GM20431 (cell line): ENCODE data around the gene FAP.

Source experiments
- in situ Hi-C: fragments of 300-500 bp; cut with MseI, MboI; formaldehyde crosslinking; loops from one replicate; pipeline ENCODE4 v1.15.0; 2020; ENCODE audit warnings: low sequenced_read_pairs; ENCODE audit not compliant: unreplicated experiment

FAP gene

DNA sequence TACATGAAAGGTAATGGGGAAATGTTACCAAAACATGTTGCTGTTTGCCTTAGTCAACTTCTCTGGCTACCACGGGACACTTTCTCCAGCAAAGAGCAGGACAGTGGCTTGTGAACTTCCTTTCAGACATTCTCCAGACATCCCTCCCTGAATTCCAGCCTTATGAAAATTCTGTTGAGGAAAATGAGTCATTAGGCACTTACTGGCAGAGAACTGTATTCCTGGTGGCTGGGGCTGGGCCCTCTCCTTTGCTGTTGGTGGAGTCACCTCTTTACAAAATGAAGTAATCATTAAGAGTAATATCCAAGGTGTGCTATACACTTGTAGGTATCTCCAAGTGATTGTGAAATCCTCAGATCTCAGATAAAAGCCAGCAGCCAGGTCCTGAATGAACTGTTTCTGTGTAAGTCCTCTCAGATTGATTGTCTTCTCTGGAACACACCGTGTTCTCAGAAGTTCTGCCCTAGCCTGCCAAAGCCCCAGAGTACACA, 1.3 kb upstream of the FAP start:
- in situ Hi-C loops = no loop called here

DNA sequence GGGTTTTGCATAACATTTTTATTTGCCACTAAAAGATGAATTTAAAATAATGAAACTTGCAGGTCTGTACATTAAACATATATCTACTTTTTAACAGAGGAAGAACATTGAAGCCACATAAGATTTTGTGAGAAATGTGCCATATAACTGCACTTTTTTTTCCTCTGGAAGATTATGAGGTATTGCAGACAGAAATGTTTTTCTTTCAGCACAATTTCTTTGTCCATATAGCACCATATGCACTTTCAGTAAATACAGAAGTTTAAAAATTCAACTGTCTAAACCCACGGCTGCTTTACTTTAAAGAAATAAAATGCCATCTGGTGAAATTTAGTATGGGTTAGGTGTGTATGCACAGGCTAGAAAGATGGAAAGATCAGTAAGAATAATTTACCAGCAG, 470 bp upstream of the FAP start:
- in situ Hi-C loops = no loop called here

DNA sequence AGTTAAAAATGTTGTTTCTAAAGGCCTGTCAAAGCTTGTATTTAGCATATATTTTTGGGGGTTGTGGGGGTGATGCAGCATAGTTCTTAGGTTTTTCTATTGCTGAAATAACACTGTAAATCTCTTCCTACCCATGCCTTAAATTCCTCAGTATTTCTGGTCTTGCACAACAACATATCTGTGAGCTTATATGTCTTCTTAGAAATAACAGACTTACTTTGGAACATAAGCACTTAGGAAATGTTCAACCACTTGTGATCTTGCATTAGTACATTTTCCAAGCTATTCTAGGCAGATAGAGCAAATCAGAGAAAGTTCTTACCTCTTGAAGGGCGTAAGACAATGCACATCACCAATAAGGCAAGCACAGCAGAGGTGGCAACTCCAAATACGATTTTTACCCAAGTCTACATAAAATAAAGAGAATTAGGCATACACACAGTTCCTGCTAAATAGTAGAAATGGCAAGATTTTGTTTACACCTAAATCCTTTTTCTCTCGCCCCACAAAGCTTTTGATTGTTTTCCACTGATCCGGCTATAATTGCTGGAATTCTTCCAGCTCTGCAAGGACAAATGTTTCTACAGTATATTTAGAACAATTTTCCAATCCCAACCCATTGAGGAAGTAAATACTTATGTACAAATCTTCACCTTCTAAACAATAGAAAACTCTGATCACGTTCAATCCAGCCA, 512 bp downstream of the FAP start:
- in situ Hi-C loops = no loop called here

DNA sequence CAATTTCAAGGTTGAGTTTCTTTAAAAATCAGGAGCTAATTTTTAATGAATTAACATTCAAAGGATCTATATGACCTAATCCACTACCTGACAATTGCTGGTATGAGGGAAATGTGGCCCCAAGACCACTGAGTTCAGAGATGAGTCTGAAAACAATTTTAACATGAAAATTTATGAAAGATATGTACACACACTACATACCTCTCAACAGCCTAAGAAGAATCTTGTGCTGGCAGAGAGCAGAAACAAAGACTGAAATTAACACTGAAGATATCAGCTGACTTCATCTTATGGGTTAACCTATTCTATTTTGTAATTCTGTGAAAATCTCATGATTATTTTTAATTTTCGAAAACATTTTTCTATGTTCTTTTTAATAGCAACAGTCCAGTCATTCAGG, 1.7 kb downstream of the FAP start:
- in situ Hi-C loops = no loop called here

DNA sequence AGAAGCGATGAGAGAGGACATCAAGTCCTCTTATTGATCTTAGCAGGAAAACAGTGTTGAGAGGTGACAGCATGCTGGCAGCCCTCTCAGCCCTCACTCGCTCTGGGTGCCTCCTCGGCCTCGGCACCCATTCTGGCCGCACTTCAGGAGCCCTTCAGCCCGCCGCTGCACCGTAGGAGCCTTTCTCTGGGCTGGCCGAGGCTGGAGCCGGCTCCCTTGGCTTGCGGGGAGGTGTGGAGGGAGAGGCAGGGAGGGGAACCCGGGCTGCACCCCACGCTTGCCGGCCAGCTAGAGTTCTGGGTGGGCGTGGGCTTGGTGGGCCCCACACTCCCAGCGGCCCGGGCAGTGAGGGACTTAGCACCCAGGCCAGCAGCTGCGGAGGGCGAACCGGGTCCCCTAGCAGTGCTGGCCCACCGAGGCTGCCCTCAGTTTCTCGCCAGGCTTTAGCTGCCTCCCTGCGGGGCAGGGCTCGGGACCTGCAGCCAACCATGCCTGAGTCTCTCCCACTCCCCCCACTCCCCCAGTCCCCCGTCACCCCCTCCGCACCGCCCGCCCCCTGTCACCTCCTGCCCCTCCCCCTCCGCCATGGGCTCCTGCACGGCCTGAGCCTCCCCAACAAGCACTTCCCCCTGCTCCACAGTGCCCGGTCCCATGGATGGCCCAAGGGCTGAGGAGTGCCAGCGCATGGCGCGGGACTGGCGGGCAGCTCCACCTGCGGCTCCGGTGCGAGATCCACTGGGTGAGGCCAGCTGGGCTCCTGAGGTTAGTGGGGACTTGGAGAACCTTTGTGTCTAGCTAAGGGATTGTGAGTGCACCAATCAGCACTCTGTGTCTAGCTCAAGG, 8.4 kb downstream of the FAP start:
- in situ Hi-C loops = no loop called here

DNA sequence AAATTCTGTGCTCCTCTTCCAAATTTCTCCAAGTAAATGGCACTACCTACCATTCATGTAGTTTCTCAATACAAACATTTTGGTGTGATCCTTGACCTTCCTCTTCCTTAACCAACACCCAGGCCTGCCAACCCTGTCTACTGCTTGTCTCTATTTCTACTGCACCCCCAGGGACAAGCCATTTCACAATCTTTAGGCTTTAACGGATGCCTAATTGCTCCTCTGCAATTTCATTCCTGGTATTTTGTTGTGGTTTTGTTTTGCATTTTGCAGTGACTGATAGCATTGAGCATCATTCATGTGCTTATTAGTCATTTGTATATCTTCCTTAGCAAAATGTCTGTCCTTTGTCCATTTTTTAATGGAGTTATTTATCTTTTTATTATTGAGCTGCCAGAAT, 10.0 kb downstream of the FAP start:
- in situ Hi-C loops = no loop called here

DNA sequence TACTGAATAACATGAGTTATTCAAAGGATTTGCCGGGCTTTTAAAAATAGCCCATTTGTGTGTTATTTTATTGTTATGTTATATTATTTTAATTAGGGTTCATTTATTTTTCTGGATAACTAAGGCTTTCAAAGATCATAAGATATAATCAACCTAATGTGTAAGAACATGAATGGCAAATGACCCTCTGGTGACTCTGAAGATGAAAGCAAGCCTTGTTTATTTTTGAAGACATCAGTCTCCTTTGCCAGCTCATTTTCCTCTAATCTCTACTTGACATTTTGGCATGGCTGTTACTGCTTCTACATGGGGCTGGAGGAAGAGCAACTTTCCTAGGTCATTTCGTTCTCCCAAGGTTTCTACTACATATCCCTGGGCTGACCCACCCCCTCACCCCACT, 10.6 kb downstream of the FAP start:
- in situ Hi-C loops = no loop called here

DNA sequence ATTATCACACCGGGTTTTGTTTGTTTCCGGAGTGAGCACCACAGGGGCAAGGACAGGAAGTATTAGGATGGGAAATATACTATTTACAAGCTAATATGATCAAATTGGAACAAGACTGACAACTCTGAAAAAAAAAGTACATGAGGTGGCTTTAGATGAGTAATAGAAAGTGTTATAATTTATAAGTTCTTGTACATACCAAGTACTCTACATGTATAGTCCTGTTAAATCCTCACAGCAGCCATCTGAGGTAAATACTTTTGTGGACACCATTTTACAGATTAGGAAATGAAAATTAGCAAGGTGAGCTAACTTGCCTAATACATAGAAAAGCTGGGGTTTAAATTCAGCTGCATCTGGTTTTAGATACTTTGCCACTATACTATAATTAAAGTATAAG, 11.2 kb downstream of the FAP start:
- in situ Hi-C loops = no loop called here

DNA sequence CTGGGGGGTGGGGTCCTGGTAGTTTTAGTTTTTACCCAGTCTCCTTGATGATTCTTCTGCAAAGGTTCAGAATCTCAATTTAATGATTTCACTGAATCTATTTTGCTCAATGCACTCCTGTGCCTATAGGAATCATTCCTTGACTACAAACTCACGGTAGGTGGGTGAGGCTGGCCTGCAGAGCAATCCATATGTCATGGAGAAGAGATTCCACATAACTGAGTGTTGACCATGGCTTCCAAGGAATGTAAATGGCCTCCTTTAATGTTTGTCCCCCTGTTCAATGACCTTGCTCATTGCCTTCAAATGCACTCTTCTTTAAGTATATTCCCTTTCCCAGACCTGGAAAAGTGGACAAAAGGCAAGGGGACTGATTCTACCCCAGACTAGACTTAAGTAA, 12.5 kb downstream of the FAP start:
- in situ Hi-C loops = no loop called here

DNA sequence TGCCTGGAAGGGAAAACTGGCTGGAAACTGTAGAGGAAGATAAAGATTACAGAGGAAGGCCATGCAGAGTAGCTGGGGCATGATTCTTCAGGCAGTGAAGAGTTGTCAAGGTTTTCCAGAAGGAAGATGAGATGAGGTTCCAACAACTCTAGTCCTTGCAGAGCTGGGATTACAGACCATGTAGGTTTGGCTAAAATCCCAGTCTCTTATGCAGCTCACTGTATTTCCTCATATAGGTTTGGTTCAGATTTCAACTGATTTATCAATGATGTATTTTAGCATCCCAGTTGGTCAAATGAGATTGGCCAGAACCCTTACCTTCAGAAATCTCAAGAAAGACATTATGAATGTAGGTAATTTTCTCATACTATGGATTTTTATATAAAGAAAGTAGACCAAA, 16.4 kb downstream of the FAP start:
- in situ Hi-C loops = no loop called here

DNA sequence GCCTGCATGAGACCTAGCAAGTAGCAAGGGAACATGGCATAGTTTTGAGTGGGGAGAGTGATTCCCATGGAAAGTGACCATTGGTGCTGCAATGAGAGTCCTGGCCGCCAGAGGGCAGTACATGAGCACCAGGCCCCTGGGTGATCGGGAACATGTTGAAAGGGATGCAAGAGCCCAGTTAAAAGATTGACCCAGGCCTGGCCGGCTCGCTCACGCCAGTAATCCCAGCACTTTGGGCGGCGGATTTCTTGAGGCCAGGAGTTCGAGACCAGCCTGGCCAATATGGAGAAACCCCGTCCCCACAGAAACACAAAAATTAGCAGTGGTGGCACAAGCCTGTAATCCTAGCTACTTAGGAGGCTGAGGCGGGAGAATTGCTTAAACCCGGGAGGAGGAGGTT, 22.2 kb downstream of the FAP start:
- in situ Hi-C loops = no loop called here

DNA sequence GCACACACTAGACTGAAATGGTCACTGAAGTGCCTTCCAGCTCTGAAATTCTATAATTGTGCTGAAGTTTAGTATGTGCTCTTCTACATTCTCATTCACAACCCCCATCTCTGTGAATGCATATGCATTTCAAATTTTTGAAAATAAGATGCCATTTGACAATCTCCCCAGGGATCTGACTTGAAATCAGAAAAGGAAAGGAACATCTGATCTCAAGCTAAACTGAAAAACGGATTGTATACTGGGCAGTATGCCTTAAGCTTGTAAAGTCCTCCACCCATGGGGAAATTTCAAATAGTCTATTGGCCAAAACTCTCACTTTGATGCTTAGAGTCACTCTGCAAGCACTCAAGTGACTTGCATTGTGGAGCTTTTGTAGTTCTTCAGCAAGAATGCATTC, 22.9 kb downstream of the FAP start:
- in situ Hi-C loops = no loop called here

DNA sequence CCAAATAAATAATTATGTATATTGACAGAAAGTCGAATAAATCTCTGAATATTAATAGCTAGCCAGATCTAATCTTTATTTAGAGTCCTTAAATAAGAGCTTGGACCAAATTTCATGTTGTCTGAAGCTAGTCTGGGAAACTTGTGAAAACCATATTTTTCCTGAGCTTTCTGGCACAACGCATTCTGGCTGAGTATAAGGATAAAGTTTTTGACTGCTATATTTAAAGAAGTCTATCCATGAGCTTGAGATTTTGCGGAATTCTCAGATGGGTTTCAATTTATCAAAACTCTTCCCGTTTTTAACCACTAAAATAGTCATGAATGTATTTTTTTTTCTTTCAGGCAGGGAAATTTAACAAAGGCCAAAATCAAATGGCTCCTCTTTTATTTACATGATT, 23.8 kb downstream of the FAP start:
- in situ Hi-C loops = no loop called here

DNA sequence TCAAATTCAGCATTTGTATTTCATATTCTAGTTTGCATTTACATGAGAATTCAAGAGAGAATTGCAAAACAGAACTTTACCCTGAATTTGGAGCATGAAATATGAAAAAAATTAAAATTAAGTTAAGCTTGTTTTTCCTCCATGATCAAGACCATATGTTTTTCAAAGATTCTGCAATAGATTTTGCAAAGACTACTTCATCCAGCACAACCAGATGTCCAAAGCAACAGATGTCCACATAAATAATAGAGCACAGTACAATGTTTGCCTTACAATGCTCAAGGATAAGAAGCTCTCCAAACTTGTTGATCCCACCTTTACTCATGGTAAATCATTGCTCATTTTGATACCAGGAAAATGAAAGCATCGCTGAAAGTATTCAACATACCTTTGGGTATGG, 25.6 kb downstream of the FAP start:
- in situ Hi-C loops = no loop called here

DNA sequence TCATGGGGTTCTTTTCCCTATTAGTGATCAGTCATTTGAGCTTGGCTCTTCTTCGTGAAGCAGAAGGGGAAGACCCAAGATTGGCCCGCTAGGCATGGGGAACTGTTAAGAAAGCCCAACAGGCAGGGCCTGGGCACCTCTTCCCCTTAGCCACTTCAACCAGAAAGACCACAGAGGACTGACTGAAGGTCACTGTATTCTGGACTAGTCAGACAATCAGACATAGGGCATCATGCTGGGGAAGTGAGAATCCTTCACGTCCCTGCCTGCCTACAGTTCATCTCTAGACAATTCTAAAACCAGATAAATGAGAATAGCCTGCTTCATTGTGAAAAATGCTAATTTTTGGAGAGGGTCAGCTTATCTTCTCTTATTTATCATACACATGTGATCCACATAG, 28.1 kb downstream of the FAP start:
- in situ Hi-C loops = no loop called here

DNA sequence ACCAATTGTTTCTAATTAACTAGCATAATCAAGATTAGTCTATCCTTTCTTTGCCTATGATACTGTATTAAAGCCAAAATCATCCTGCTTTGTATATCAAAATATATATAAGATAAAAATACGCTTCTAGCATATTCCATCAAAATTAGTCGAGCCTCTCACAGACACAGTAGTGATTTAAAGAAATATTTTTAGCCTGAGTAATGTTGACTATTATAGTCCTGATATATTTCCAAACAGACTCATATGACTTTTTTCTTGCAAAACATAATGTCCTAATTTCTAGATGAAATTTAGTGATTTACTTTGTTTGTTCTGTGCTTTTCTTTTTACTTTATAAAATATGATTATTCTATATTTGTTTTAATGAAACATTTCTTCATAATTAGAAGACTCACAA, 30.9 kb downstream of the FAP start:
- in situ Hi-C loops = no loop called here

DNA sequence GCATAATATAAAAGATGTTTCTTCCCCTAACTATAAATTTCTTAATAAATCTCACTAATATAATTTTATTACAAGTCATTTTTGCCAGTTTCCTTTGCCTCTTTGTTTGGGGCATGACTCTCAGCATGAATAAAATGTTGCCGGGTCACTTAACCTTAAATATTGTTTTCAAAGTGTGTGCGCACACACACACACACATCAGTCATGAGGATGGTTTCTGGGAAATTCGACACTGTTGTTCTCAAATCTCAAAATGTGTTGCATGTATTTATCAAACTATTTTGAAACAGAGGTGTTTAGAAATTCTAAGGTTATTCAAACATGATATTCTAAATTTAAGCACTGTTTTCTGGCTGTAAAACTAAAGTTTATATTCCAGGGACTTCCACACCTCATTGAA, 31.5 kb downstream of the FAP start:
- in situ Hi-C loops = no loop called here

DNA sequence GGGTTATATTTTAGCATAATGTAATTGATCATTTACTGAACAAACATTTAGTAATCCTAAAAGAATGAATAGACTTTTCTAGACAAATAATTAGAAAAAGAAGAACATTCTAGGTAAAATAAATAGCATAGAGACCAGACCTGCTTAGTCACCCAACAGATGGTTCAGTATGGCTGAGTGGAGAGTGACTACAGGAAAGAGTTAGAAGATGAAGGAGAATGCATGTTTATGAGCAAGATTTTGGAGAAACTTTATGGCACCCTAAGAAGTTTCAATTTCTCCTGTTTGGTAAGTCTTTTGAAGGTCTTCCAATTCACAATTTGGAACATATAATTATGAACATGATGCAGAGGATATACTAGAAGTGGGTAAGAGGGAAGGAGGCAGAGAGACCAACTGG, 32.9 kb downstream of the FAP start:
- in situ Hi-C loops = no loop called here

DNA sequence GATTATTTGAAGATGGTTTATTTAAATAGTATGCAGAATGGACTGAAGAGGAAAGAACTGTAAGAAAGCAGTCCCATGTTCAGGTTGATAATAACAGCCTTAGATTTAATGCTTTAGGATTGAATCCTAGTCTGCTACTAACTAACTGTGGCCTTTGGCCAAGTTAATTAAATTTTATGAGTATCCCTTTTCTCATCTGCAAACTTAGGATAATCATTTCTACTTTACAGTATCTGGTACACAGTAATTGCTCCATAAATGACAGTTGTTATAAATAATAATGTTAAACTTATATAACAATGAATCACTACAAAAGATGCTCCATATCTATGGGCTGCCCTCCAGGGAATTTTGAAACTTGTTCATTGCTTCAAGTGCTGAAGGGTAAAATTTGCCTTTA, 41.0 kb downstream of the FAP start:
- in situ Hi-C loops = no loop called here

DNA sequence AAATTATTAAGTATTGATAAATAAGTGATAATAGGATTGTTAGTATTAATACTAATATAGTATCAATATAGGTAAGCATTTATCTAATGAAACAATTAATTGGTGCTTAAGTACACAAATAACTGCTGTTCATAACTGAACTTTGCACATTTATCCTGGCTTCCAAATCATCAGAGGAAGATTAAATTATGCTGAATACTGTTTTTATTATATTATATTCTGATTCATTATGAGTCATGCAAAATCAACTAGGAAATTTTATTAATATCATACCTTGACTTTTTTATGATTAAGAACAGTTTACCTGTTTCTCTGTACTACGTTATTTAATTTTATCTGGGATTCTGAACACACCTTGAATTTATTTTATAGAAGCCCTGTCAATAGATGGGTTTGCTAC, 42.6 kb downstream of the FAP start:
- in situ Hi-C loops = no loop called here

DNA sequence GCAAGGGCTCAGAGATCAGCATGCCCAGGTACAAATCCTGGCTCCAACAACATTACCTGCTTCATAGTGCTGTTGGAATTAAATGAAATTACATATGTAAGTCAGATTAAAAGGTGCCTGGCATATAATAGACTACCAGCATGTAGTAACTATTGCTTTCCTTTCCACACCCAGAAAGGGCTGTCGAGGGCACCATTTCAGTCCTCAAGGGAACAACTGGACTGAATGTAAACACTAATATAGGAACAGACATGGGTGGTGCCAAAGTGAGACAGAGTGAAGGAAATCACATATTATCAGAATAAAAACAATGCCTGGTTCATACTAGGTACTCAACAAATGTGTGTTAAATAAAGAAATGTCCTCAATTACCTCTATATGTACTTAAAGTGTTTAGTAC, 43.3 kb downstream of the FAP start:
- in situ Hi-C loops = no loop called here

DNA sequence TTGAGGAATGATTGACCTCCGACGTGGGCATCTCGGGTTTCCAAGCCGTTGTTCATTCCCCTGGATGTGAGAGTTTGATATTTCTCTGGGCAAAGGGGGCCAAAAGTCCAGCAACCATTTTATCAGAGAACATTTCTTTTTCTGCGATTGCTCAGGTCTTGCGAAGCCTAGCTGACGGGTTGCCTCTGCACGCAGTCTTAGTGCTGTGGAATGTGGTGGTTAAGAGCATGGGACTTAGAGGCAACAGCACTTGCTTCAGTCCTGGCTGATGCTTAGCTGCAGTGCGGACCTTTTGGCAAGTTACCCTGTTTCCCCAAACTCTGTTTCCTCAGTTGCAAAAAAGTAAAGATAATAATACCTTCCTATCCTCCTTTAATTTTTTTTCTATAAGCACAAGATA, 45.0 kb downstream of the FAP start:
- in situ Hi-C loops = no loop called here
